Muscle layer of colon (tissue), 2 donors: ENCODE measurements around the gene APC.

ENCODE experiments used
- H3K27ac ChIP-seq: one replicate; pipeline ENCODE4 v1.7.0; 2013; ENCODE audit warnings: low read depth, mild to moderate bottlenecking, low read length, moderate library complexity
- H3K27me3 ChIP-seq, 2 donors: one replicate each; pipeline ENCODE4 v1.7.0; 2013; ENCODE audit warnings: low read length in 2 of 2, mild to moderate bottlenecking in 2 of 2; ENCODE audit not compliant: insufficient read depth in 2 of 2, control insufficient read depth in 1 of 2
- H3K36me3 ChIP-seq: one replicate; pipeline ENCODE4 v1.7.0; 2013; ENCODE audit warnings: mild to moderate bottlenecking, low read length; ENCODE audit not compliant: insufficient read depth
- H3K4me1 ChIP-seq: one replicate; pipeline ENCODE4 v1.7.0; 2013; ENCODE audit warnings: mild to moderate bottlenecking, low read length; ENCODE audit not compliant: insufficient read depth
- H3K4me3 ChIP-seq, 2 donors: one replicate each; pipeline ENCODE4 v1.7.0; 2013; ENCODE audit warnings: low read length in 2 of 2, low read depth in 1 of 2, mild to moderate bottlenecking in 1 of 2, moderate library complexity in 1 of 2
- H3K9ac ChIP-seq: one replicate; pipeline ENCODE4 v1.7.0; 2013; ENCODE audit warnings: low read length
- H3K9me3 ChIP-seq: one replicate; pipeline ENCODE4 v1.7.0; 2013; ENCODE audit warnings: mild to moderate bottlenecking, low read length
- donor health status: abdominal sarcoma.
- donor health status: Adenocarcinoma of cecum.

Gene APC

GRCh38 chr5:112861638-112861985, 123.9 kb downstream of the APC start:
- Histone ChIP-seq H3K4me3 (peak overlapping the region; percentile 55 to 96), H3K27ac (peak overlapping the region; percentile 91), H3K9me3 (no peaks in the 10 kb centered on the region), H3K36me3 (peaks cover 27% of the 10 kb centered on the region), H3K4me1 (peaks cover 26% of the 10 kb centered on the region), H3K9ac (peak overlapping the region; percentile 95), H3K27me3 (no peaks in the 10 kb centered on the region)

- Histone ChIP-seq H3K4me1 (peaks cover 26% of the 10 kb centered on the region), H3K27me3 (no peaks in the 10 kb centered on the region), H3K9me3 (no peaks in the 10 kb centered on the region), H3K4me3 (peak overlapping the region; percentile 55 to 96), H3K9ac (peak overlapping the region; percentile 95), H3K27ac (no peak overlapping the region), H3K36me3 (peaks cover 27% of the 10 kb centered on the region)
Measured at GRCh38 chr5:112862085-112862484, 124.4 kb downstream of the APC start.

GRCh38 chr5:112863549-112863948, 125.9 kb downstream of the APC start:
- no peak overlapping the region for H3K4me3 ChIP-seq
- peaks cover 36% of the 10 kb centered on the region for H3K36me3 ChIP-seq
- H3K9ac ChIP-seq: no peak overlapping the region

GRCh38 chr5:112865128-112865527, 127.4 kb downstream of the APC start:
- peaks cover 26% of the 10 kb centered on the region for H3K4me1 ChIP-seq
- no peak overlapping the region for H3K9ac ChIP-seq
- no peaks in the 10 kb centered on the region for H3K9me3 ChIP-seq
- H3K27me3 ChIP-seq: no peaks in the 10 kb centered on the region
- no peak overlapping the region for H3K27ac ChIP-seq
- no peak overlapping the region for H3K4me3 ChIP-seq
- H3K36me3 ChIP-seq: peaks cover 45% of the 10 kb centered on the region

More at GRCh38 chr5:112863549-112863948, 125.9 kb downstream of the APC start:
- Histone ChIP-seq H3K27ac (no peak overlapping the region), H3K27me3 (no peaks in the 10 kb centered on the region), H3K4me1 (peaks cover 26% of the 10 kb centered on the region), H3K9me3 (no peaks in the 10 kb centered on the region)

GRCh38 chr5:112866739-112867138, 129.1 kb downstream of the APC start:
- Histone ChIP-seq H3K4me1 (peaks cover 20% of the 10 kb centered on the region), H3K9ac (no peak overlapping the region), H3K9me3 (no peaks in the 10 kb centered on the region), H3K4me3 (no peak overlapping the region), H3K27me3 (no peaks in the 10 kb centered on the region), H3K36me3 (peaks cover 53% of the 10 kb centered on the region), H3K27ac (no peak overlapping the region)

GRCh38 chr5:112867411-112867810, 129.7 kb downstream of the APC start:
- H3K36me3 ChIP-seq: peaks cover 53% of the 10 kb centered on the region
- H3K9ac ChIP-seq: no peak overlapping the region
- peaks cover 14% of the 10 kb centered on the region for H3K4me1 ChIP-seq
- H3K27ac ChIP-seq: no peak overlapping the region
- H3K9me3 ChIP-seq: no peaks in the 10 kb centered on the region
- H3K4me3 ChIP-seq: no peak overlapping the region
- H3K27me3 ChIP-seq: no peaks in the 10 kb centered on the region

- H3K4me1 ChIP-seq: no peaks in the 10 kb centered on the region
- no peak overlapping the region for H3K4me3 ChIP-seq
- H3K27me3 ChIP-seq: no peaks in the 10 kb centered on the region
- no peak overlapping the region for H3K27ac ChIP-seq
- peaks cover 37% of the 10 kb centered on the region for H3K36me3 ChIP-seq
- no peaks in the 10 kb centered on the region for H3K9me3 ChIP-seq
- H3K9ac ChIP-seq: no peak overlapping the region
Measured at GRCh38 chr5:112869948-112870347, 132.3 kb downstream of the APC start.

GRCh38 chr5:112870966-112871365, 133.3 kb downstream of the APC start:
- H3K9ac ChIP-seq: no peak overlapping the region
- no peak overlapping the region for H3K27ac ChIP-seq
- no peaks in the 10 kb centered on the region for H3K27me3 ChIP-seq
- no peaks in the 10 kb centered on the region for H3K4me1 ChIP-seq
- H3K36me3 ChIP-seq: peaks cover 32% of the 10 kb centered on the region
- no peaks in the 10 kb centered on the region for H3K9me3 ChIP-seq
- H3K4me3 ChIP-seq: no peak overlapping the region

GRCh38 chr5:112876362-112876761, 138.7 kb downstream of the APC start:
- H3K9ac ChIP-seq: no peak overlapping the region
- H3K4me3 ChIP-seq: no peak overlapping the region
- no peaks in the 10 kb centered on the region for H3K9me3 ChIP-seq
- peaks cover 15% of the 10 kb centered on the region for H3K36me3 ChIP-seq
- H3K27ac ChIP-seq: no peak overlapping the region
- no peaks in the 10 kb centered on the region for H3K27me3 ChIP-seq
- no peaks in the 10 kb centered on the region for H3K4me1 ChIP-seq

- peaks cover 25% of the 10 kb centered on the region for H3K36me3 ChIP-seq
- no peak overlapping the region for H3K4me3 ChIP-seq
- no peaks in the 10 kb centered on the region for H3K9me3 ChIP-seq
- H3K4me1 ChIP-seq: no peaks in the 10 kb centered on the region
- no peak overlapping the region for H3K9ac ChIP-seq
- no peak overlapping the region for H3K27ac ChIP-seq
- no peaks in the 10 kb centered on the region for H3K27me3 ChIP-seq
Measured at GRCh38 chr5:112878101-112878500, 140.4 kb downstream of the APC start.

GRCh38 chr5:112878760-112879159, 141.1 kb downstream of the APC start:
- Histone ChIP-seq H3K4me3 (no peak overlapping the region), H3K9me3 (no peaks in the 10 kb centered on the region), H3K9ac (no peak overlapping the region), H3K27ac (no peak overlapping the region), H3K4me1 (no peaks in the 10 kb centered on the region), H3K36me3 (peaks cover 30% of the 10 kb centered on the region), H3K27me3 (no peaks in the 10 kb centered on the region)

- H3K4me3 ChIP-seq: no peak overlapping the region
- H3K27ac ChIP-seq: no peak overlapping the region
- no peak overlapping the region for H3K9ac ChIP-seq
- no peaks in the 10 kb centered on the region for H3K27me3 ChIP-seq
- no peaks in the 10 kb centered on the region for H3K9me3 ChIP-seq
- H3K36me3 ChIP-seq: peaks cover 45% of the 10 kb centered on the region
- no peaks in the 10 kb centered on the region for H3K4me1 ChIP-seq
Measured at GRCh38 chr5:112880219-112880964, 142.7 kb downstream of the APC start.
